Mesendoderm (in vitro differentiated cells): ENCODE results near the gene NHSL2.
A peak's percentile ranks its signal among the peaks of the same experiment; 100 is the strongest.

Experiments
- DNase-seq: peaks from one replicate; pipeline ENCODE4 v3.0.0; 2013
- H2AK5ac ChIP-seq: 2 replicates; pipeline ENCODE4 v1.6.1; 2013; ENCODE audit warnings: low read length, inconsistent platforms
- H2BK120ac ChIP-seq: 2 replicates; pipeline ENCODE4 v1.6.1; 2013; ENCODE audit warnings: low read depth, mild to moderate bottlenecking, low read length, moderate library complexity, mixed read lengths
- H2BK15ac ChIP-seq: replicated peaks from 2 replicates; pipeline ENCODE4 v1.6.1; 2013; ENCODE audit warnings: low read depth, mild to moderate bottlenecking, moderate library complexity
- H2BK5ac ChIP-seq: 2 replicates; pipeline ENCODE4 v1.6.1; 2013; ENCODE audit warnings: low read length, inconsistent platforms
- H3K18ac ChIP-seq: 2 replicates; pipeline ENCODE4 v1.6.1; 2013; ENCODE audit warnings: mild to moderate bottlenecking, low read length, mixed read lengths
- H3K23ac ChIP-seq: one replicate; pipeline ENCODE4 v1.6.1; 2013; ENCODE audit warnings: low read length
- H3K27ac ChIP-seq: 2 replicates; pipeline ENCODE4 v1.5.1; 2013; ENCODE audit warnings: low read depth, mild to moderate bottlenecking, inconsistent platforms, low read length, moderate library complexity
- H3K27me3 ChIP-seq: 2 replicates; pipeline ENCODE4 v1.6.1; 2013; ENCODE audit warnings: low read length, control low read depth, mild to moderate bottlenecking, inconsistent platforms; ENCODE audit not compliant: insufficient read depth, poor library complexity
- H3K36me3 ChIP-seq: 2 replicates; pipeline ENCODE4 v1.6.1; 2013; ENCODE audit warnings: low read length, inconsistent platforms; ENCODE audit not compliant: control insufficient read depth, insufficient read depth
- H3K4ac ChIP-seq: one replicate; pipeline ENCODE4 v1.6.1; 2013; ENCODE audit warnings: low read depth, mild to moderate bottlenecking, low read length, moderate library complexity
- H3K4me1 ChIP-seq: 2 replicates; pipeline ENCODE4 v1.6.1; 2013; ENCODE audit warnings: low read depth, low read length, inconsistent platforms; ENCODE audit not compliant: control insufficient read depth
- H3K4me2 ChIP-seq: 2 replicates; pipeline ENCODE4 v1.6.1; 2013; ENCODE audit warnings: low read length
- H3K4me3 ChIP-seq: 2 replicates; pipeline ENCODE4 v1.5.1; 2013; ENCODE audit warnings: mild to moderate bottlenecking, low read length
- H3K56ac ChIP-seq: one replicate; pipeline ENCODE4 v1.6.1; 2013; ENCODE audit warnings: low read length
- H3K79me1 ChIP-seq: 2 replicates; pipeline ENCODE4 v1.6.1; 2013; ENCODE audit warnings: low read length, inconsistent platforms
- H3K79me2 ChIP-seq: 2 replicates; pipeline ENCODE4 v1.6.1; 2013; ENCODE audit warnings: mild to moderate bottlenecking, low read length; ENCODE audit not compliant: control insufficient read depth, insufficient read depth
- H3K9ac ChIP-seq: 2 replicates; pipeline ENCODE4 v1.6.1; 2013; ENCODE audit warnings: low read length, inconsistent platforms
- H4K5ac ChIP-seq: one replicate; pipeline ENCODE4 v1.6.1; 2013; ENCODE audit warnings: low read length
- H4K8ac ChIP-seq: one replicate; pipeline ENCODE4 v1.6.1; 2013; ENCODE audit warnings: low read depth, mild to moderate bottlenecking, control low read depth, low read length, moderate library complexity
- WGBS: extraction: QIAGEN DNeasy Blood & Tissue Kit; methylation state at CpG from one replicate; pipeline ENCODE4 v1.1.7; 2013; ENCODE audit warnings: low lambda C conversion rate, missing lambda C conversion rate; ENCODE audit not compliant: insufficient coverage; ENCODE audit errors: extremely low coverage; 5-methylcytosine and 5-hydroxymethylcytosine counted together

The NHSL2 gene

GRCh38 chrX:71991164-71991563, 80.5 kb downstream of the NHSL2 start:
- peaks cover 6% of the 10 kb centered on the region for H3K4me1 ChIP-seq
- H3K27ac ChIP-seq, result no peak overlapping the region
- no peak overlapping the region for H3K23ac ChIP-seq
- H3K4me2 ChIP-seq, result no peak overlapping the region
- H2BK120ac ChIP-seq, result no peak overlapping the region
- no peak overlapping the region for H3K4ac ChIP-seq
- H3K4me3 ChIP-seq, result no peak overlapping the region
- no peak overlapping the region for H4K8ac ChIP-seq
- H2BK15ac ChIP-seq, result no peak overlapping the region
- H3K79me1 ChIP-seq, result no peaks in the 10 kb centered on the region
- no peak overlapping the region for H2AK5ac ChIP-seq
- WGBS, result no CpG with 5 or more reads among the region's 4 CpGs
- no peaks in the 10 kb centered on the region for H3K27me3 ChIP-seq
- no peak for DNase-seq
- H3K18ac ChIP-seq, result no peak overlapping the region
- no peaks in the 10 kb centered on the region for H3K36me3 ChIP-seq
- no peaks in the 10 kb centered on the region for H3K79me2 ChIP-seq
- H2BK5ac ChIP-seq, result no peak overlapping the region
- H4K5ac ChIP-seq, result no peak overlapping the region
- no peak overlapping the region for H3K9ac ChIP-seq
- no peak overlapping the region for H3K56ac ChIP-seq

- no peaks in the 10 kb centered on the region for H3K27me3 ChIP-seq
- H4K8ac ChIP-seq, result no peak overlapping the region
- DNase-seq, result no peak
- H3K23ac ChIP-seq, result no peak overlapping the region
- no peaks in the 10 kb centered on the region for H3K79me2 ChIP-seq
- H2BK15ac ChIP-seq, result no peak overlapping the region
- no peak overlapping the region for H3K27ac ChIP-seq
- no peak overlapping the region for H2AK5ac ChIP-seq
- H3K56ac ChIP-seq, result peak overlapping the region; percentile 56
- no peaks in the 10 kb centered on the region for H3K79me1 ChIP-seq
- H3K36me3 ChIP-seq, result no peaks in the 10 kb centered on the region
- H3K4me3 ChIP-seq, result no peak overlapping the region
- no CpG with 5 or more reads among the region's 8 CpGs for WGBS
- H2BK5ac ChIP-seq, result no peak overlapping the region
- no peak overlapping the region for H3K4me2 ChIP-seq
- no peak overlapping the region for H3K4ac ChIP-seq
- H3K18ac ChIP-seq, result no peak overlapping the region
- H3K9ac ChIP-seq, result no peak overlapping the region
- no peak overlapping the region for H2BK120ac ChIP-seq
- no peak overlapping the region for H4K5ac ChIP-seq
- H3K4me1 ChIP-seq, result peaks cover 6% of the 10 kb centered on the region
Observed at GRCh38 chrX:71992711-71993110, 82.1 kb downstream of the NHSL2 start.

- Histone ChIP-seq H4K8ac (no peak overlapping the region), H3K4me2 (no peak overlapping the region), H3K36me3 (no peaks in the 10 kb centered on the region), H3K79me1 (no peaks in the 10 kb centered on the region), H3K4me3 (no peak overlapping the region), H3K4ac (no peak overlapping the region), H3K18ac (no peak overlapping the region), H2BK5ac (no peak overlapping the region), H4K5ac (no peak overlapping the region), H3K56ac (no peak overlapping the region), H3K9ac (no peak overlapping the region), H3K79me2 (no peaks in the 10 kb centered on the region), H2BK15ac (no peak overlapping the region), H3K27me3 (no peaks in the 10 kb centered on the region), H3K23ac (no peak overlapping the region), H3K27ac (no peak overlapping the region), H2AK5ac (no peak overlapping the region), H3K4me1 (peaks cover 6% of the 10 kb centered on the region), H2BK120ac (no peak overlapping the region)
- no CpG with 5 or more reads among the region's 2 CpGs for WGBS
- no peak for DNase-seq
Observed at GRCh38 chrX:71993371-71993770, 82.7 kb downstream of the NHSL2 start.

DNA sequence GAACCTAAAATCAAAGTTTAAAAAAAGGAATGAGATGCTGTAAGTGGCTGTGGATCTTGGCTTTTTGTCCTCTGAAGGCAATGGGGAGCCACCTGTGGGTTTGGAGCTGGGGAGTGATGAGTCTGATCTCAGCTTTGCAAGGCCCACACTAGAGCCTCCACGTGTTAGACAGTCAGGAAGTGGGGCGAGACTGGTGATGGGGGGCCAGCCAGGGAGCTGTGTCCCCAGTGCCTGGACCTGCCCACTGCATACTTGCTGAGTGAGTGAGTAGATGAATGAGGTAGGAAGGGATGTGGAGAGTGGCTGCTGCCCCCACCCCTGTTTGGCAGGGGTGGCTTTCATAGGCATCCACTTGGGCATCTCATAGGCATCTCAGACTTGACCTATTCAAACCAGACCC, 84.0 kb downstream of the NHSL2 start:
- Histone ChIP-seq H3K27ac (no peak overlapping the region), H4K8ac (no peak overlapping the region), H2AK5ac (no peak overlapping the region), H2BK120ac (no peak overlapping the region), H3K4me1 (peaks cover 6% of the 10 kb centered on the region), H3K23ac (no peak overlapping the region), H3K36me3 (no peaks in the 10 kb centered on the region), H3K79me1 (no peaks in the 10 kb centered on the region), H4K5ac (no peak overlapping the region), H3K4me2 (no peak overlapping the region), H3K56ac (no peak overlapping the region), H3K79me2 (no peaks in the 10 kb centered on the region), H2BK15ac (no peak overlapping the region), H3K27me3 (no peaks in the 10 kb centered on the region), H3K4me3 (no peak overlapping the region), H3K9ac (no peak overlapping the region), H3K4ac (no peak overlapping the region), H3K18ac (no peak overlapping the region), H2BK5ac (no peak overlapping the region)
- no peak for DNase-seq
- WGBS, result no CpG with 5 or more reads among the region's 2 CpGs

DNA sequence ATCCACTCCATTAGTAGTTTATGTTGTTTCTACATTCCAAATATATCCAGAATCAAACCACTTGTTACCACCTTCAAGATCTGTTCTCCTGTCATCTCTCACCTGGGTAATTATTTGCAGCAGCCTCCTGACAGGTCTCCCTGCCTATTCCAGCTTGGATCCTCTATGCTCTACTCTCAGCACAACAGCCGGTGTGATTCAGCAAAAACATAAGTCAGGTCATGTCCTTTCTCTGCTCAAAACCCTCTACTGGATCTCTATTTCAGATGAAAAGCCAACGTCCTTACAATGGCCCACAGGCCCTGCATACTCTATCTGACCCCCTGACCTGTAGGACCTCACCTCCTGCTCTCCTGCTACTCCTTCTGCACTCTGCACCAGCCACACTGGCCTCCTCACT, 84.5 kb downstream of the NHSL2 start:
- H3K23ac ChIP-seq, result no peak overlapping the region
- H3K4me3 ChIP-seq, result no peak overlapping the region
- H4K8ac ChIP-seq, result no peak overlapping the region
- H3K4me1 ChIP-seq, result peaks cover 6% of the 10 kb centered on the region
- H3K27ac ChIP-seq, result no peak overlapping the region
- no peak overlapping the region for H3K56ac ChIP-seq
- no peak overlapping the region for H2BK5ac ChIP-seq
- no peak overlapping the region for H3K9ac ChIP-seq
- DNase-seq, result no peak
- H3K79me1 ChIP-seq, result no peaks in the 10 kb centered on the region
- H3K4me2 ChIP-seq, result no peak overlapping the region
- no peak overlapping the region for H3K18ac ChIP-seq
- no peaks in the 10 kb centered on the region for H3K27me3 ChIP-seq
- H3K4ac ChIP-seq, result no peak overlapping the region
- H2AK5ac ChIP-seq, result no peak overlapping the region
- H2BK15ac ChIP-seq, result no peak overlapping the region
- H3K79me2 ChIP-seq, result no peaks in the 10 kb centered on the region
- no CpG with 5 or more reads among the region's 2 CpGs for WGBS
- H4K5ac ChIP-seq, result no peak overlapping the region
- no peaks in the 10 kb centered on the region for H3K36me3 ChIP-seq
- no peak overlapping the region for H2BK120ac ChIP-seq

- Histone ChIP-seq H3K4me3 (no peak overlapping the region), H3K27ac (no peak overlapping the region), H3K4ac (no peak overlapping the region), H2BK5ac (no peak overlapping the region), H2AK5ac (no peak overlapping the region), H2BK15ac (no peak overlapping the region), H3K4me2 (no peak overlapping the region), H3K56ac (no peak overlapping the region), H3K36me3 (no peaks in the 10 kb centered on the region), H3K4me1 (peaks cover 5% of the 10 kb centered on the region), H4K5ac (no peak overlapping the region), H3K23ac (no peak overlapping the region), H3K18ac (no peak overlapping the region), H3K9ac (no peak overlapping the region), H4K8ac (no peak overlapping the region), H3K79me1 (no peaks in the 10 kb centered on the region), H2BK120ac (no peak overlapping the region), H3K27me3 (no peaks in the 10 kb centered on the region), H3K79me2 (no peaks in the 10 kb centered on the region)
- no CpG with 5 or more reads among the region's 3 CpGs for WGBS
- no peak for DNase-seq
Observed at GRCh38 chrX:71996136-71996535, 85.5 kb downstream of the NHSL2 start.
